ENCODE data around the gene ARFGEF2. TPM values are rescaled to one million over a fixed set of nuclear protein-coding genes. Genes with fewer than 3 reads are reported as not detected.

Gene ARFGEF2
- total and polyA plus RNA-seq, 5 donors from 2014 or later, result 6.8 to 22.1 (median 7.7) TPM

- H3K4me3 Mint-ChIP-seq, result peak overlapping the region in 2 of 4 donors; percentile 41 to 53
- Histone ChIP-seq H3K27ac (ENCODE audit: insufficient read depth, low read length, poor library complexity, severe bottlenecking) (no peak overlapping the region), H3K4me1 (ENCODE audit: control insufficient read depth, insufficient read depth, low read length, poor library complexity, severe bottlenecking) (peaks cover 13% of the 10 kb centered on the region), H3K36me3 (ENCODE audit: control insufficient read depth, insufficient read depth, low read length) (no peaks in the 10 kb centered on the region), H3K9me3 (ENCODE audit: control insufficient read depth in 2 of 2, low read length in 2 of 2) (no peaks in the 10 kb centered on the region), H3K4me3 (ENCODE audit: low read depth, low read length) (no peak overlapping the region), H3K27me3 (ENCODE audit: control insufficient read depth, insufficient read depth, low read length) (no peaks in the 10 kb centered on the region)
- H3K9me3 Mint-ChIP-seq, result no peaks in the 10 kb centered on the region
- H3K4me1 Mint-ChIP-seq, result peaks cover 7 to 21% (median 14%) of the 10 kb centered on the region in 4 donors
- ATAC-seq (ENCODE audit: low read depth in 2 of 2) (no peak), DNase-seq (no peak)
- no peaks in the 10 kb centered on the region for H3K27me3 Mint-ChIP-seq
- peak overlapping the region in 2 of 3 donors; percentile 16 to 65 for H3K27ac Mint-ChIP-seq
- H3K36me3 Mint-ChIP-seq, result no peaks in the 10 kb centered on the region
Measured at GRCh38 chr20:49039854-49040253, 118.3 kb downstream of the ARFGEF2 start.

- H3K9me3 Mint-ChIP-seq, result no peaks in the 10 kb centered on the region
- Histone ChIP-seq H3K9me3 (ENCODE audit: control insufficient read depth in 2 of 2, low read length in 2 of 2) (no peaks in the 10 kb centered on the region), H3K4me3 (ENCODE audit: low read depth, low read length) (no peak overlapping the region), H3K27ac (ENCODE audit: insufficient read depth, low read length, poor library complexity, severe bottlenecking) (no peak overlapping the region), H3K4me1 (ENCODE audit: control insufficient read depth, insufficient read depth, low read length, poor library complexity, severe bottlenecking) (peaks cover 26% of the 10 kb centered on the region), H3K27me3 (ENCODE audit: control insufficient read depth, insufficient read depth, low read length) (no peaks in the 10 kb centered on the region), H3K36me3 (ENCODE audit: control insufficient read depth, insufficient read depth, low read length) (no peaks in the 10 kb centered on the region)
- ATAC-seq (ENCODE audit: low read depth in 2 of 2) (no peak), DNase-seq (no peak)
- H3K27me3 Mint-ChIP-seq, result no peaks in the 10 kb centered on the region
- no peak overlapping the region for H3K27ac Mint-ChIP-seq
- H3K4me3 Mint-ChIP-seq, result peak overlapping the region in 2 of 4 donors; percentile 38 to 73
- peaks cover 12 to 31% (median 22%) of the 10 kb centered on the region in 4 donors for H3K4me1 Mint-ChIP-seq
- H3K36me3 Mint-ChIP-seq, result no peaks in the 10 kb centered on the region
Measured at GRCh38 chr20:49043000-49043399, 121.5 kb downstream of the ARFGEF2 start.

- Mint-ChIP-seq H3K27me3 (no peaks in the 10 kb centered on the region), H3K36me3 (peaks cover 7% of the 10 kb centered on the region), H3K4me3 (peak overlapping the region; percentile 96 to 99 (median 98)), H3K27ac (peak overlapping the region; percentile 95 to 99 (median 96)), H3K9me3 (no peaks in the 10 kb centered on the region), H3K4me1 (peaks cover 11 to 39% (median 26%) of the 10 kb centered on the region in 4 donors)
- Histone ChIP-seq H3K9me3 (ENCODE audit: control insufficient read depth in 2 of 2, low read length in 2 of 2) (no peaks in the 10 kb centered on the region), H3K4me1 (ENCODE audit: control insufficient read depth, insufficient read depth, low read length, poor library complexity, severe bottlenecking) (peaks cover 32% of the 10 kb centered on the region), H3K27ac (ENCODE audit: insufficient read depth, low read length, poor library complexity, severe bottlenecking) (peak overlapping the region; percentile 94), H3K27me3 (ENCODE audit: control insufficient read depth, insufficient read depth, low read length) (no peaks in the 10 kb centered on the region), H3K4me3 (ENCODE audit: low read depth, low read length) (peak overlapping the region; percentile 91), H3K36me3 (ENCODE audit: control insufficient read depth, insufficient read depth, low read length) (no peaks in the 10 kb centered on the region)
- DNase-seq (peak in 1 of 3 donors; percentile 69), ATAC-seq (ENCODE audit: low read depth in 2 of 2) (no peak)
Measured at GRCh38 chr20:49045440-49046086, 124.1 kb downstream of the ARFGEF2 start.

GRCh38 chr20:49046087-49046900, 124.8 kb downstream of the ARFGEF2 start, which contains the start of gene CSE1L:
Gene CSE1L (plus strand): TSS chr20:49046312. CDS start chr20:49058464, 12,152 bp downstream.
- no peaks in the 10 kb centered on the region for H3K9me3 ChIP-seq (ENCODE audit: control insufficient read depth in 2 of 2, low read length in 2 of 2)
- Mint-ChIP-seq H3K36me3 (peaks cover 7% of the 10 kb centered on the region), H3K9me3 (no peaks in the 10 kb centered on the region), H3K27ac (peak within 1 kb of the TSS; percentile 95 to 99 (median 96)), H3K4me3 (peak within 1 kb of the TSS; percentile 96 to 99 (median 98)), H3K27me3 (no peaks in the 10 kb centered on the region), H3K4me1 (peaks cover 11 to 42% (median 31%) of the 10 kb centered on the region in 4 donors)
- no peaks in the 10 kb centered on the region for H3K27me3 ChIP-seq (ENCODE audit: control insufficient read depth, insufficient read depth, low read length)
- peak; percentile 87 to 93 for ATAC-seq (ENCODE audit: low read depth in 2 of 2)
- H3K4me1 ChIP-seq (ENCODE audit: control insufficient read depth, insufficient read depth, low read length, poor library complexity, severe bottlenecking), result peaks cover 32% of the 10 kb centered on the region
- H3K4me3 ChIP-seq (ENCODE audit: low read depth, low read length), result peak within 1 kb of the TSS; percentile 98
- peak; percentile 88 to 95 (median 94) for DNase-seq
- peak within 1 kb of the TSS; percentile 94 for H3K27ac ChIP-seq (ENCODE audit: insufficient read depth, low read length, poor library complexity, severe bottlenecking)
- no peaks in the 10 kb centered on the region for H3K36me3 ChIP-seq (ENCODE audit: control insufficient read depth, insufficient read depth, low read length)

GRCh38 chr20:49052334-49052733, 130.8 kb downstream of the ARFGEF2 start:
- no peak overlapping the region for H3K4me3 ChIP-seq (ENCODE audit: low read depth, low read length)
- no peaks in the 10 kb centered on the region for H3K36me3 ChIP-seq (ENCODE audit: control insufficient read depth, insufficient read depth, low read length)
- H3K36me3 Mint-ChIP-seq, result peaks cover 13% of the 10 kb centered on the region
- no peaks in the 10 kb centered on the region for H3K27me3 Mint-ChIP-seq
- peak overlapping the region in 3 of 4 donors; percentile 0 to 60 (median 51) for H3K4me3 Mint-ChIP-seq
- H3K27ac ChIP-seq (ENCODE audit: insufficient read depth, low read length, poor library complexity, severe bottlenecking), result no peak overlapping the region
- peaks cover 53% of the 10 kb centered on the region for H3K4me1 ChIP-seq (ENCODE audit: control insufficient read depth, insufficient read depth, low read length, poor library complexity, severe bottlenecking)
- peaks cover 24 to 82% (median 67%) of the 10 kb centered on the region in 4 donors for H3K4me1 Mint-ChIP-seq
- DNase-seq (no peak), ATAC-seq (ENCODE audit: low read depth in 2 of 2) (no peak)
- no peaks in the 10 kb centered on the region for H3K27me3 ChIP-seq (ENCODE audit: control insufficient read depth, insufficient read depth, low read length)
- H3K27ac Mint-ChIP-seq, result peak overlapping the region; percentile 5 to 72 (median 27)
- no peaks in the 10 kb centered on the region for H3K9me3 Mint-ChIP-seq
- no peaks in the 10 kb centered on the region for H3K9me3 ChIP-seq (ENCODE audit: control insufficient read depth in 2 of 2, low read length in 2 of 2)

- peak overlapping the region; percentile 54 for H3K4me3 ChIP-seq (ENCODE audit: low read depth, low read length)
- DNase-seq, result no peak
- H3K9me3 ChIP-seq (ENCODE audit: control insufficient read depth in 2 of 2, low read length in 2 of 2), result no peaks in the 10 kb centered on the region
- ATAC-seq (ENCODE audit: low read depth in 2 of 2), result no peak
- H3K36me3 ChIP-seq (ENCODE audit: control insufficient read depth, insufficient read depth, low read length), result peaks cover 8% of the 10 kb centered on the region
- no peaks in the 10 kb centered on the region for H3K9me3 Mint-ChIP-seq
- H3K27me3 Mint-ChIP-seq, result no peaks in the 10 kb centered on the region
- peaks cover 17 to 71% (median 53%) of the 10 kb centered on the region in 4 donors for H3K4me1 Mint-ChIP-seq
- no peak overlapping the region for H3K27ac ChIP-seq (ENCODE audit: insufficient read depth, low read length, poor library complexity, severe bottlenecking)
- no peaks in the 10 kb centered on the region for H3K27me3 ChIP-seq (ENCODE audit: control insufficient read depth, insufficient read depth, low read length)
- peaks cover 36% of the 10 kb centered on the region for H3K4me1 ChIP-seq (ENCODE audit: control insufficient read depth, insufficient read depth, low read length, poor library complexity, severe bottlenecking)
- peak overlapping the region in 2 of 3 donors; percentile 1 for H3K27ac Mint-ChIP-seq
- H3K36me3 Mint-ChIP-seq, result peaks cover 6% of the 10 kb centered on the region
- peak overlapping the region in 2 of 4 donors; percentile 24 to 32 for H3K4me3 Mint-ChIP-seq
Measured at GRCh38 chr20:49054056-49054643, 132.6 kb downstream of the ARFGEF2 start.

- H3K9me3 ChIP-seq (ENCODE audit: control insufficient read depth in 2 of 2, low read length in 2 of 2), result no peaks in the 10 kb centered on the region
- no peak for ATAC-seq (ENCODE audit: low read depth in 2 of 2)
- no peak overlapping the region for H3K4me3 ChIP-seq (ENCODE audit: low read depth, low read length)
- no peaks in the 10 kb centered on the region for H3K27me3 Mint-ChIP-seq
- no peaks in the 10 kb centered on the region for H3K27me3 ChIP-seq (ENCODE audit: control insufficient read depth, insufficient read depth, low read length)
- H3K4me1 Mint-ChIP-seq, result peaks cover 2 to 10% (median 7%) of the 10 kb centered on the region in 4 donors
- peaks cover 67% of the 10 kb centered on the region for H3K36me3 ChIP-seq (ENCODE audit: control insufficient read depth, insufficient read depth, low read length)
- peaks cover 18% of the 10 kb centered on the region for H3K36me3 Mint-ChIP-seq
- no peak overlapping the region for H3K27ac ChIP-seq (ENCODE audit: insufficient read depth, low read length, poor library complexity, severe bottlenecking)
- no peaks in the 10 kb centered on the region for H3K4me1 ChIP-seq (ENCODE audit: control insufficient read depth, insufficient read depth, low read length, poor library complexity, severe bottlenecking)
- no peak overlapping the region for H3K4me3 Mint-ChIP-seq
- no peak for DNase-seq
- H3K9me3 Mint-ChIP-seq, result no peaks in the 10 kb centered on the region
- no peak overlapping the region for H3K27ac Mint-ChIP-seq
Measured at GRCh38 chr20:49063279-49063678, 141.8 kb downstream of the ARFGEF2 start.
